ENCODE data around the gene EDDM13. TPM values are rescaled to one million over a fixed set of nuclear protein-coding genes. Genes with fewer than 3 reads are reported as not detected.
"Not testable (repeated sequence)": the region's sequence is repeated elsewhere in the genome, so short reads cannot be mapped to it uniquely, and the experiment has no call there.

The EDDM13 gene
- polyA plus RNA-seq, 2 donors = 2.8 to 3.0 TPM

- Histone ChIP-seq H3K27ac (ENCODE audit: low read depth in 2 of 2, low read length in 1 of 2) (peak overlapping the region; percentile 97 to 99), H3K36me3 (ENCODE audit: control insufficient read depth in 2 of 2, insufficient read depth in 2 of 2, low read length in 1 of 2) (peaks cover 0 to 2% of the 10 kb centered on the region in 2 donors), H3K9me3 (ENCODE audit: control insufficient read depth in 2 of 2, insufficient read depth in 1 of 2, low read depth in 1 of 2, low read length in 1 of 2) (no peaks in the 10 kb centered on the region), H3K4me1 (ENCODE audit: control insufficient read depth in 2 of 2, insufficient read depth in 2 of 2, low read length in 1 of 2) (peaks cover 0 to 3% of the 10 kb centered on the region in 2 donors), H3K4me3 (ENCODE audit: low read depth in 1 of 2, low read length in 2 of 2) (peak overlapping the region; percentile 77 to 89), H3K27me3 (ENCODE audit: control insufficient read depth in 1 of 2, insufficient read depth in 2 of 2, low read length in 2 of 2) (no peaks in the 10 kb centered on the region)
- WGBS, 2 donors = 2 to 3% methylated on average over 37 of the region's 37 CpGs
Measured at GRCh38 chr19:56315077-56315828, 42.7 kb downstream of the EDDM13 start.

DNA sequence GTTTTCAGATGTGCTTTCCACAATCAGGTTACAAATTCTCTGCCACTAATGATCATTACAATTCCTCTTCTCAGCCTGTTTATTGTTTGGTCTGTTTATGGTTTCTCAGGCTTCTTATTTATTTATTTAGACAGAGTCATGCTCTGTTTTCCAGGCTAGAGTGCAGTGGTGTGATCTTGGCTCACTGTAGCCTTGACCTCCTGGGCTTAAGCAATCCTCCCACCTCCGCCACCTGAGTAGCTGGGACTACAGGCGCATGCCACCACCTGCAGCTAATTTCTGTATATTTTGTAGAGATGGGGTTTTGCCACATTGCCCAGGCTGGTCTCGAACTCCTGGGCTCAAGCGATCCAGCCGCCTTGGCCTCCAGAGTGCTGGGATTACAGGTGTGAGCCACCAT is 44.2 kb downstream of the EDDM13 start:
- Histone ChIP-seq H3K27me3 (ENCODE audit: control insufficient read depth in 1 of 2, insufficient read depth in 2 of 2, low read length in 2 of 2) (no peaks in the 10 kb centered on the region), H3K9me3 (ENCODE audit: control insufficient read depth in 2 of 2, insufficient read depth in 1 of 2, low read depth in 1 of 2, low read length in 1 of 2) (no peaks in the 10 kb centered on the region), H3K4me3 (ENCODE audit: low read depth in 1 of 2, low read length in 2 of 2) (no peak overlapping the region), H3K27ac (ENCODE audit: low read depth in 2 of 2, low read length in 1 of 2) (no peak overlapping the region), H3K4me1 (ENCODE audit: control insufficient read depth in 2 of 2, insufficient read depth in 2 of 2, low read length in 1 of 2) (peaks cover 0 to 3% of the 10 kb centered on the region in 2 donors), H3K36me3 (ENCODE audit: control insufficient read depth in 2 of 2, insufficient read depth in 2 of 2, low read length in 1 of 2) (peaks cover 0 to 2% of the 10 kb centered on the region in 2 donors)
- WGBS, 2 donors = 89 to 97% methylated on average over 5 of the region's 5 CpGs

DNA sequence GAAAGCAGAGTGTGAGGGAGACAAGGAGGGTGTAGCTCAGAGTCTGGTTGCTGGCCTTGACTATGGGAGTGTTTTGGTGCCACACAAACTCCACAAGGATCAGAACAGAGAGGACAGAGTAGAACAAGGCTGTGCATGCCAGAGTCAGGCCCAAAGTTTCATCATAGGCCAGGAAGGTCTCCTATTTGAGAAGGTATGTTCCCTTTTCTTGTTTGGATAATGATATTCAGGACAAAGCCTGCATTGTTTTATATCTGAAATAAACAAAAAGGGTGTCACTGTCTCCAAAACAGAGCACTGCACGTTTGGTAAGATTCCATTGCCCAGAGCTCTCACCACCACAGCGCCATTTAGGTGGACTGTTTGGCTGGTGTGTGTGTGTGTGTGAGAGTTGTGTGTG is 45.2 kb downstream of the EDDM13 start:
- H3K4me1 ChIP-seq (ENCODE audit: control insufficient read depth in 2 of 2, insufficient read depth in 2 of 2, low read length in 1 of 2) = peaks cover 0 to 3% of the 10 kb centered on the region in 2 donors
- 61 to 65% methylated on average over 2 of the region's 2 CpGs for WGBS, 2 donors
- no peaks in the 10 kb centered on the region for H3K9me3 ChIP-seq (ENCODE audit: control insufficient read depth in 2 of 2, insufficient read depth in 1 of 2, low read depth in 1 of 2, low read length in 1 of 2)
- H3K27me3 ChIP-seq (ENCODE audit: control insufficient read depth in 1 of 2, insufficient read depth in 2 of 2, low read length in 2 of 2) = no peaks in the 10 kb centered on the region
- H3K27ac ChIP-seq (ENCODE audit: low read depth in 2 of 2, low read length in 1 of 2) = no peak overlapping the region
- no peaks in the 10 kb centered on the region for H3K36me3 ChIP-seq (ENCODE audit: control insufficient read depth in 2 of 2, insufficient read depth in 2 of 2, low read length in 1 of 2)
- no peak overlapping the region for H3K4me3 ChIP-seq (ENCODE audit: low read depth in 1 of 2, low read length in 2 of 2)

DNA sequence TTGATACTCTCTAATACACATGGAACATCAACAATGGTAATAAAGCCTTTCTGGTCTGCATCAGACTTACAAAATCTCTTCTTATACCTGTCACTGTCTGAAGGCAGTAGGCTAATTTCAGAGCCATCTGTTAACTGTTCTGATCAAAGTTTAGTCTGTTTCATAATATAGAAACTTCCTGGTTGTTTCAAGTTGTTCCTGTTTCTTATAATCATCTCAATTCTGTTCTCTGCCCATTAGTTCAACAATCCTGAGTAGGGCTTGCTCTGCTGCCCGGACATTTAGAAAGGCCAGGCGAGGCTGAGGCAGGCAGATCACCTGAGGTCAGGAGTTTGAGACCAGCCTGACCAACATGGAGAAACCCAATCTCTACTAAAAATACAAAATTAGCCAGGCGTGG is 47.4 kb downstream of the EDDM13 start:
- 75 to 82% methylated on average over 3 of the region's 3 CpGs for WGBS, 2 donors
- H3K27me3 ChIP-seq (ENCODE audit: control insufficient read depth in 1 of 2, insufficient read depth in 2 of 2, low read length in 2 of 2) = no peaks in the 10 kb centered on the region
- no peak overlapping the region for H3K4me3 ChIP-seq (ENCODE audit: low read depth in 1 of 2, low read length in 2 of 2)
- no peaks in the 10 kb centered on the region for H3K36me3 ChIP-seq (ENCODE audit: control insufficient read depth in 2 of 2, insufficient read depth in 2 of 2, low read length in 1 of 2)
- no peaks in the 10 kb centered on the region for H3K4me1 ChIP-seq (ENCODE audit: control insufficient read depth in 2 of 2, insufficient read depth in 2 of 2, low read length in 1 of 2)
- H3K27ac ChIP-seq (ENCODE audit: low read depth in 2 of 2, low read length in 1 of 2) = no peak overlapping the region
- H3K9me3 ChIP-seq (ENCODE audit: control insufficient read depth in 2 of 2, insufficient read depth in 1 of 2, low read depth in 1 of 2, low read length in 1 of 2) = no peaks in the 10 kb centered on the region

GRCh38 chr19:56321254-56321988 is 48.9 kb downstream of the EDDM13 start:
- Histone ChIP-seq H3K4me3 (ENCODE audit: low read depth in 1 of 2, low read length in 2 of 2) (no peak overlapping the region), H3K9me3 (ENCODE audit: control insufficient read depth in 2 of 2, insufficient read depth in 1 of 2, low read depth in 1 of 2, low read length in 1 of 2) (no peaks in the 10 kb centered on the region), H3K36me3 (ENCODE audit: control insufficient read depth in 2 of 2, insufficient read depth in 2 of 2, low read length in 1 of 2) (no peaks in the 10 kb centered on the region), H3K27ac (ENCODE audit: low read depth in 2 of 2, low read length in 1 of 2) (no peak overlapping the region), H3K27me3 (ENCODE audit: control insufficient read depth in 1 of 2, insufficient read depth in 2 of 2, low read length in 2 of 2) (no peaks in the 10 kb centered on the region), H3K4me1 (ENCODE audit: control insufficient read depth in 2 of 2, insufficient read depth in 2 of 2, low read length in 1 of 2) (no peaks in the 10 kb centered on the region)
- WGBS, 2 donors = 82 to 88% methylated on average over 8 of the region's 8 CpGs

DNA sequence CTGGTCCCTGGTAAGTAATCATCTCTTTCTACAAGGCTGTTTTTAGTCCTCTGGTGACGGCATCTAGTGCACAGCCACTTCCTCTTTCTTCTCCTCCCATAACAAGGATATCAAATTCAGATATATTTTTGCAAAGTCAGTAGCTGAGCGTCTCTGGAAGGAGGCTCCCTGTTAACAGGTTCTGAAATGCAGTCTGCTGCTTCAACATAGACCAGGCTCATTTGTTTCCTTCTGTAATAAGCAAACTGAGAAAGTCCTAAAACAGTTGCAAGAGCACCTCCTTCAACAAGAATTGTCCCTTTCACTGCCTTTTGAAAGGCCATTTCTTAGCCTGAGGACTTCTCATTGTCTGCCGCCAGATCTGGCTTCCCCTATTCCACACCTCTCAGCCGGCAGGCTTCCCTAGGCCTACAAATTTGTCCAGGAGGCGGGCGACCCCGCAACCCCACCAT is 49.5 kb downstream of the EDDM13 start:
- 70 to 79% methylated on average over 7 of the region's 7 CpGs for WGBS, 2 donors
- no peaks in the 10 kb centered on the region for H3K27me3 ChIP-seq (ENCODE audit: control insufficient read depth in 1 of 2, insufficient read depth in 2 of 2, low read length in 2 of 2)
- H3K36me3 ChIP-seq (ENCODE audit: control insufficient read depth in 2 of 2, insufficient read depth in 2 of 2, low read length in 1 of 2) = no peaks in the 10 kb centered on the region

GRCh38 chr19:56324436-56324835 is 51.9 kb downstream of the EDDM13 start:
- H3K4me3 ChIP-seq (ENCODE audit: low read depth in 1 of 2, low read length in 2 of 2) = no peak overlapping the region
- H3K36me3 ChIP-seq (ENCODE audit: control insufficient read depth in 2 of 2, insufficient read depth in 2 of 2, low read length in 1 of 2) = no peaks in the 10 kb centered on the region
- 58 to 61% methylated on average over 1 of the region's 1 CpG for WGBS, 2 donors

More for the DNA sequence above, 49.5 kb downstream of the EDDM13 start:
- no peaks in the 10 kb centered on the region for H3K4me1 ChIP-seq (ENCODE audit: control insufficient read depth in 2 of 2, insufficient read depth in 2 of 2, low read length in 1 of 2)
- no peak overlapping the region for H3K27ac ChIP-seq (ENCODE audit: low read depth in 2 of 2, low read length in 1 of 2)
- H3K9me3 ChIP-seq (ENCODE audit: control insufficient read depth in 2 of 2, insufficient read depth in 1 of 2, low read depth in 1 of 2, low read length in 1 of 2) = no peaks in the 10 kb centered on the region
- no peak overlapping the region for H3K4me3 ChIP-seq (ENCODE audit: low read depth in 1 of 2, low read length in 2 of 2)

DNA sequence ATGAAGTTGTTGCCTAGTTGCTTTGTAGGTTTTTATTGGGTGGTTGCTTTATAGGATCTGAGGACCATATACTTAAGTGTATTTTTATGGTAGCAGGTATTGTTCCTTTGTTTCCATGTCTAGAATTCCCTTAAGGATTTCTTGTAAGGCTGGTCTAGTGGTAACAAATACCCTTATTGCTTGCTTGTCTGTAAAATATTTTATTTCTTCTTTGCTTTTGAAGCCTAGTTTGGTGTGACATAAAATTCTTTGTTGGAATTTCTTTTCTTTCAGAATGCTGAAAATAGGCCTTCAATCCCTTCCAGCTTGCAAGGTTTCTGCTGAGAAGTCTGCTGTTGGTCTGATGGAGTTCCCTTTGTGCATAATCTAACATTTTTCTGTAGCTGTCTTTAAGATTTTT is 60.1 kb downstream of the EDDM13 start:
- no peak overlapping the region for H3K4me3 ChIP-seq (ENCODE audit: low read depth in 1 of 2, low read length in 2 of 2)
- H3K36me3 ChIP-seq (ENCODE audit: control insufficient read depth in 2 of 2, insufficient read depth in 2 of 2, low read length in 1 of 2) = no peaks in the 10 kb centered on the region
- H3K4me1 ChIP-seq (ENCODE audit: control insufficient read depth in 2 of 2, insufficient read depth in 2 of 2, low read length in 1 of 2) = no peaks in the 10 kb centered on the region
- no peak overlapping the region for H3K27ac ChIP-seq (ENCODE audit: low read depth in 2 of 2, low read length in 1 of 2)
- no peaks in the 10 kb centered on the region for H3K27me3 ChIP-seq (ENCODE audit: control insufficient read depth in 1 of 2, insufficient read depth in 2 of 2, low read length in 2 of 2)
- H3K9me3 ChIP-seq (ENCODE audit: control insufficient read depth in 2 of 2, insufficient read depth in 1 of 2, low read depth in 1 of 2, low read length in 1 of 2) = peaks cover 0 to 2% of the 10 kb centered on the region in 2 donors

More at GRCh38 chr19:56324436-56324835, 51.9 kb downstream of the EDDM13 start:
- H3K9me3 ChIP-seq (ENCODE audit: control insufficient read depth in 2 of 2, insufficient read depth in 1 of 2, low read depth in 1 of 2, low read length in 1 of 2) = no peaks in the 10 kb centered on the region
- no peaks in the 10 kb centered on the region for H3K4me1 ChIP-seq (ENCODE audit: control insufficient read depth in 2 of 2, insufficient read depth in 2 of 2, low read length in 1 of 2)
- H3K27me3 ChIP-seq (ENCODE audit: control insufficient read depth in 1 of 2, insufficient read depth in 2 of 2, low read length in 2 of 2) = no peaks in the 10 kb centered on the region
- H3K27ac ChIP-seq (ENCODE audit: low read depth in 2 of 2, low read length in 1 of 2) = no peak overlapping the region

DNA sequence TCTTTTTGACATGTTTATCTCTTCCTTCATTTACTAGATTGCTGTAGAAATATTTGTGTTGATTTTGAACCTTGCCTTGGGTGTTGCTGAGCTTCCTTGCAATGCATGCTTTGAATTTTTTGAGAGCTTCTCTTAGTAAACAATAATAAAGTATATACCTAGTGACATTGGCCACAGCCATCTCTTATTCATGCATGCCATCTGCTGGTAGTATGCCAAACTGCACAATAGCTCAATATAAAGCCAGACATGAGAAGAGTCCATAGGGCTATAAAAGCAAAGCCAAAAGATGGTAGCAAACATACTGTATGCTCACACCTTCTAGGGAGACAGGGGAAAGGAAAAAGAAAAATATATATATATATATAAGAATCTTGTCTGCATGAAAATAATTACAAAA is 61.0 kb downstream of the EDDM13 start:
- Histone ChIP-seq H3K27ac (ENCODE audit: low read depth in 2 of 2, low read length in 1 of 2) (no peak overlapping the region), H3K9me3 (ENCODE audit: control insufficient read depth in 2 of 2, insufficient read depth in 1 of 2, low read depth in 1 of 2, low read length in 1 of 2) (peaks cover 0 to 2% of the 10 kb centered on the region in 2 donors), H3K4me1 (ENCODE audit: control insufficient read depth in 2 of 2, insufficient read depth in 2 of 2, low read length in 1 of 2) (no peaks in the 10 kb centered on the region), H3K36me3 (ENCODE audit: control insufficient read depth in 2 of 2, insufficient read depth in 2 of 2, low read length in 1 of 2) (no peaks in the 10 kb centered on the region), H3K27me3 (ENCODE audit: control insufficient read depth in 1 of 2, insufficient read depth in 2 of 2, low read length in 2 of 2) (no peaks in the 10 kb centered on the region), H3K4me3 (ENCODE audit: low read depth in 1 of 2, low read length in 2 of 2) (no peak overlapping the region)

DNA sequence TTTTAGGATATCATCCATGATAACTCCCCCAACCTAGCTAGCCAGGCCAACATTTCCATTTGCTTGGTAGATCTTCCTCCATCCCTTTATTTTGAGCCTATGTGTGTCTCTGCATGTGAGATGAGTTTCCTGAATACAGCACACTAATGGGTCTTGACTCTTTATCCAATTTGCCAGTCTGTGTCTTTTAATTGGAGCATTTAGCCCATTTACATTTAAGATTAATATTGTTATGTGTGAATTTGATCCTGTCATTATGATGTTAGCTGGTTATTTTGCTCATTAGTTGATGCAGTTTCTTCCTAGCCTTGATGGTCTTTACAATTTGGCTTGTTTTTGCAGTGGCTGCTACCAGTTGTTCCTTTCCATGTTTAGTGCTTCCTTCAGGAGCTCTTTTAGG is 62.8 kb downstream of the EDDM13 start:
- not testable (repeated sequence) for H3K36me3 ChIP-seq (ENCODE audit: control insufficient read depth in 2 of 2, insufficient read depth in 2 of 2, low read length in 1 of 2); H3K27me3 ChIP-seq (ENCODE audit: control insufficient read depth in 1 of 2, insufficient read depth in 2 of 2, low read length in 2 of 2); H3K9me3 ChIP-seq (ENCODE audit: control insufficient read depth in 2 of 2, insufficient read depth in 1 of 2, low read depth in 1 of 2, low read length in 1 of 2); H3K27ac ChIP-seq (ENCODE audit: low read depth in 2 of 2, low read length in 1 of 2); H3K4me3 ChIP-seq (ENCODE audit: low read depth in 1 of 2, low read length in 2 of 2); H3K4me1 ChIP-seq (ENCODE audit: control insufficient read depth in 2 of 2, insufficient read depth in 2 of 2, low read length in 1 of 2)
